Activated CD4-positive, CD25-positive, alpha-beta regulatory T cell treated with anti-CD3 and anti-CD28 coated beads, Interleukin-2, amount 50 U/mL, for 72 hours (primary cell): Measurements from ENCODE around the gene AMIGO3.
A peak's percentile ranks its signal among the peaks of the same experiment; 100 is the strongest.
"Not testable (repeated sequence)": the region's sequence is repeated elsewhere in the genome, so short reads cannot be mapped to it uniquely, and the experiment has no call there.

Experiments
- DNase-seq: peaks from one replicate; pipeline ENCODE4 v3.0.0; 2021

The AMIGO3 gene

GRCh38 chr3:49686769-49687423 lies 32.6 kb downstream of the AMIGO3 start:
- DNase-seq: peak; percentile 44

- DNase-seq: peak; percentile 44
Observed at GRCh38 chr3:49686346-49686745, 33.1 kb downstream of the AMIGO3 start.

- not testable (repeated sequence) for DNase-seq
Observed at GRCh38 chr3:49685846-49686245, 33.6 kb downstream of the AMIGO3 start.

GRCh38 chr3:49685103-49685502 lies 34.4 kb downstream of the AMIGO3 start:
- DNase-seq: not testable (repeated sequence)

- not testable (repeated sequence) for DNase-seq
Observed at GRCh38 chr3:49684453-49684852, 35.0 kb downstream of the AMIGO3 start.

GRCh38 chr3:49683162-49683561 lies 36.3 kb downstream of the AMIGO3 start:
- no peak for DNase-seq

- no peak for DNase-seq
Observed at GRCh38 chr3:49681543-49681942, 37.9 kb downstream of the AMIGO3 start.

GRCh38 chr3:49681232-49681522 lies 38.3 kb downstream of the AMIGO3 start:
- no peak for DNase-seq

GRCh38 chr3:49680493-49681231 lies 38.8 kb downstream of the AMIGO3 start:
- DNase-seq: no peak

GRCh38 chr3:49675912-49676311 lies 43.6 kb downstream of the AMIGO3 start:
- DNase-seq: no peak

- DNase-seq: no peak
Observed at GRCh38 chr3:49674497-49674983, 44.9 kb downstream of the AMIGO3 start.

- DNase-seq: peak; percentile 98
Observed at GRCh38 chr3:49673715-49674496, 45.6 kb downstream of the AMIGO3 start, which contains the start of gene APEH. TSS of gene APEH (plus strand) at chr3:49674351. CDS start at chr3:49674402, 51 bp downstream.

- no peak for DNase-seq
Observed at GRCh38 chr3:49673121-49673714, 46.3 kb downstream of the AMIGO3 start.

GRCh38 chr3:49671291-49672288 lies 47.9 kb downstream of the AMIGO3 start:
- DNase-seq: peak; percentile 77

GRCh38 chr3:49670940-49671290 lies 48.6 kb downstream of the AMIGO3 start:
- no peak for DNase-seq

GRCh38 chr3:49669352-49669751 lies 50.1 kb downstream of the AMIGO3 start:
- DNase-seq: no peak

- no peak for DNase-seq
Observed at GRCh38 chr3:49668861-49669260, 50.6 kb downstream of the AMIGO3 start.

- DNase-seq: no peak
Observed at GRCh38 chr3:49668414-49668797, 51.1 kb downstream of the AMIGO3 start.

GRCh38 chr3:49667701-49668413 lies 51.6 kb downstream of the AMIGO3 start:
- no peak for DNase-seq
